GM15510 (cell line): Measurements from ENCODE around the gene TRIM8.

Source experiments
- POLR2A ChIP-seq: IDR thresholded peaks from 3 replicates; pipeline ENCODE4 v1.6.1; 2011; ENCODE audit warnings: borderline replicate concordance; ENCODE audit not compliant: insufficient read length; ENCODE audit errors: extremely low read depth

Gene TRIM8

DNA sequence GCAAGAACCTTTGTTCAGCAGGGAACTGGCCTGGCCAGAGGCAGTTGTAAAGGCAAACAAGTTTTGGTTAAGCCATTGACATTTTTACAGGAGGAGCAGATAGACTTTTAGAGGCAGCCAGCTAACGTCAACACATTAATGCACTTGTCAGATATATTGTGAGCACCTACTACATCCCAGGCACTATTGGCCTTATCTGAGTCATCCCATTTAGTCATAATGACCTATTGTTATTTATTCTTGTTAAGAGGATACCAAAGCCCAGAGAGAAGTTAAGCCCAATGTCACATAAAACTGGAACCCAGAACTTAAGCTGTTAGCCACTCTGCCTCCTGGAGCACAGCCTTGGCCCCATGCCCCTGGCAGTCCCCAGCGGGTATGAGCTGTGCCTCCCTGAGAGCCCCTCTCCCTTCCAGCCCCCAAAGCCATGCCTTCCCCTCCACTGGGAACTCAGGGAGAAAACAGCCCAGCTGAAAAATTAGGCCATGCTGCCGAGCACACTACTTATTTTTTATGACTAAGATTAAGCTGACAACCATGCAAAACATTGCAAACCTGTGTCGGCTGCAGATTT lies 32.7 kb upstream of the TRIM8 start:
- TF ChIP-seq POLR2A = no peak

DNA sequence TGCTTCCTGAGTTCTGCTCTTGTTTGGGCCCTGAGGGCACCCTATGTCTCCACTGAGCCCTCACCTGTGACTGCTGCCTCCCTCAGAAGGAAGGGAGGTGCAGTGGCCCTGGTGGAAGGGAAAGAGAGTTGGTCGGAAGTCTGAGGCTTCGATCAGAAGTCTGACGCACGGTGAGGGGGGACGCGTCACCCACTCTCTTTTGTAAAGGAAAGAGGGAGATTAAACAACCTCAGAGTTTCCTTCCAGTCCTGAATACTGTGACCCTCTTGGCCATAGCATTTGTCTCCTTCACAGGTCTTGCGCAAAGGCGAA lies 31.4 kb upstream of the TRIM8 start:
- no peak for TF ChIP-seq POLR2A

DNA sequence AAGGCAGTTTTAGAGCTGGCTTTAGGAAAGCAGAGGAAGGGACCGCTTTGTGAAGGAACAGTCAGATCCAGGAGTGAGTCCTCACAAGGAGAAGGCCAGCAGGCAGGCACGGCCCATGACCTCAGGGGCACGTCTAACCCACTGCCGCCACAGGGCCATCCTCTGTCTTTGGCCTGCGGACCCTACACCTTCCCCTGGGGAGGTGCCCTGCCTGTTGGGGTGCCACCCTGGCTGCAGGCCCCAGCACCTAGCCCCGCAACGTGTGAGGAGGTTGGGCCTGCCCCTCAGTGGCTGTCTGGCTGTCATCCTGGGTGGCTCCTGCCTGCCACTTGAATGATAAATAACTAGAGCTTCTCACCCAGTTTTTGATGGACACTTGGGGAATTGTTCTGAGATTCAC lies 31.0 kb upstream of the TRIM8 start:
- no peak for TF ChIP-seq POLR2A

DNA sequence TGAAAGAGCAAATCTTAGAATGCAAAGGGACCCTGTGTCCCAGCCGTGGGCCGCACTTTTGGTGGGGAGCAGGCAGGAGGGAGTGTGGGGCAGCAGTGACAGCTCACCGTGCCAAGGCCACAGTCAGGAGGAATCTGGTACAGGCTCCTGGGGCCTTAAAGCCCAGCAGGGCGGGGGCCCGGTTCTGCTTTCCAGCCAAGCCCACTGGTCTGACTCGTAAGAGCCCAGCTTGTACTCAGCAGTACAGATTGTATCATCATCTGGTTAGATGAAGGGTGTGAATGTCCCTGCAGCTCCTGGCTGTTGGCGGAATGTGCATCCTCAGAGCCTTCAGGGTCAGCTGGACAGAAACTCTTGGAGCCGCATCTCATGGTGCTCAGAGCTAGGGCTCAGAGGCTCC lies 30.5 kb upstream of the TRIM8 start:
- no peak for TF ChIP-seq POLR2A

DNA sequence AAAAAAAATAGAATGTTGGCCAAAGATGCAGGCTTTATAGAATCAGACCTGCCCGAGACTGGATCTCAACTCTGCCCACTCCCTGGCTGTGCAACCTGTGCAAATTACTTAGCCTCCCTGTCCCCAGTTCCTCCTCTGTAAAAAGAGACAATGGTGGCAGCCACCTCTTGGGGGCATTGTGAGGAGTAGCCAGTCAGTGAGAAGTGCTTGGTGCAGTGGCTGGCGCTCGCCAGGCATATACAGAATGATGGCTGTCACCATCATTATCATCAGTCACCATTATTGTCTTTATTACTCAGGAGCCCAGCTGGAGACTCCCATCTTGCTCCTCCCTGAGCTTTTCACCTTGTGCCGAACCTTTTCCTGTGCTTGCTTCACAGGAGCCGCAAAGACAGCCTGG lies 29.4 kb upstream of the TRIM8 start:
- TF ChIP-seq POLR2A = no peak

DNA sequence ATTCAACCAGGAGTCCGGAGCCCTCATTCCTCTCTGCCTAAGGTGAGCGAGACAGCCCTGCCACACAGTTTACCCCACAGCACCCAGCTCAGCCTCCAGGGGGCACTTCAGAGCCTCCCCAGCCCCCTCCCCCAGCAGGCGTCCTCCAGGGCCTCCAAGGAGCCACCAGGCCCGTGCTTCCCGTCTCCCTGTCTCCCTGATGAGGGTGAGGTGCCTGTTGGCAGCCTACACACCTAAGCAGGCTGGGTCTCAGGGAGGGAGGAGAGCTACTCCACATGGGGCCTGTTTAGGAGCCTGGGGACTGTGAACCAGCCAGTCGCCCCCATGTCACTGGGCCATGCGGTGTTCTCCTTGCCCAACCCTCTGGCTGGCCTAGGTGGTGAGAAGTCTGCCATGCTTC lies 28.9 kb upstream of the TRIM8 start:
- TF ChIP-seq POLR2A = no peak

GRCh38 chr10:102616066-102616770 lies 28.1 kb upstream of the TRIM8 start:
- TF ChIP-seq POLR2A = no peak

- TF ChIP-seq POLR2A = no peak
Measured at GRCh38 chr10:102617041-102617440, 27.2 kb upstream of the TRIM8 start.

- no peak for TF ChIP-seq POLR2A
Measured at GRCh38 chr10:102617816-102618215, 26.5 kb upstream of the TRIM8 start.

DNA sequence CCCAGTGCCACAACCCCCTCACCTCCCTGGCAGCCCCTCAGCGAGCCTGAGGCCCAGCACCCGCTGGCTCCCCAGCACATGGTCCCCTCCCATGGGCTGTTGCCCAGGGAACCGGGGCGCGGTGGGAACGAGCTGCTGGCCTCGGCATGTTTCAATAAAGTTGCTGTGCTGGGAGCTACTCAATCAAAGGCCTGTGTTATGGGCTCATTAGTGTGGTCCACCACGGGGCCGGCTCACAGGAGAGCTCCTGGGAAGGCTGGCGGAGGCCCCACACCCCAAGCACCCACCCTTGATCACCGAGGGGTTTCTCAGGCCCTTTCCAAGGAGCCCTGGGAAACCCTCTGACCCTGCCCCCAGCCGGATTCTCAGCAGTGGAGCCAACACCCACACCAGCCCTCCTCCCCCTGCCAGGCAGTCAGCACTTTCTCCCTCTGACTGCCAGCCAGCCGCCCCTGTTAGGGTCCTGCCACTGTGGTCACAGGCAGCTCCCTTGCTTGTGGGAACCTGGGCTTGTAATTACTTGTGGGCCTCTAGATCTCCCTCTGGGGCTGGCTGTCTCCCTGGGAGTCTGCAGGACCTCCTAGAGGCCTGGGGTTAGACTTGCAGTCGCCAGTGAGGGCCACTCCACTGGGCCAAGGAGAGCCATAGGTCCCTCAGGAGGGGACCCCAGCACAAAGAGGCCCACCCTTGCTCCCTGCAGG lies 24.8 kb upstream of the TRIM8 start:
- TF ChIP-seq POLR2A = no peak

DNA sequence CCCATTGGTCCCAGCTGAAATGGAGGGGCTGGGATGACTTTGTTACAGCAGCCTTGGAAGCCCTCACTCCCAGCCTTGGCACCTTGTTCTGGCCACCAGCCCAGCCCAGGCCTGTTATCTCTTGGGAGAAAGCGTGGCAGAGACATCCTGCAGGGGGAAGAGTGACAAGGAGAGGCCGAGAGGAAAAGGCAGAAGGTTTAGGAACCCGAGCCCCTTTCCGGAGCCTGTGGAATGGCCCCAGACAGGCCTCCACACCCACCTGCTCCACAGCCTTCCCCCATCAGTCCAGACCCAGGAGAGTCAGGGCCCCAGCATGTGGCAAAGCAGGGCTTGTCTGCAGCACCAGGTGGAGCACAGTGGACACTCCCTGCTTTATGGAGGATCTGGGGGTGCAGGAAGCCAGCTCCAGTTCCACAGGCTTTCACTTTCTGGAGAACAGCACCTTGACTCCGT lies 24.1 kb upstream of the TRIM8 start:
- TF ChIP-seq POLR2A = no peak

- no peak for TF ChIP-seq POLR2A
Measured at GRCh38 chr10:102620591-102621442, 23.5 kb upstream of the TRIM8 start.

GRCh38 chr10:102621443-102622325 lies 22.6 kb upstream of the TRIM8 start:
- TF ChIP-seq POLR2A = no peak

GRCh38 chr10:102624094-102624493 lies 20.2 kb upstream of the TRIM8 start:
- no peak for TF ChIP-seq POLR2A

GRCh38 chr10:102624751-102625645 lies 19.3 kb upstream of the TRIM8 start:
- no peak for TF ChIP-seq POLR2A
